Stimulated activated CD8-positive, alpha-beta memory T cell treated with anti-CD3 and anti-CD28 coated beads, Interleukin-7, amount 100 ng/mL, for 1 hour (primary cell): Measurements from ENCODE around the gene MAP7.

ENCODE experiments used
- DNase-seq, 2 donors: peaks; one replicate each; pipeline ENCODE4 v3.0.0-alpha.2; 2020; ENCODE audit warnings: low read depth in 2 of 2

The MAP7 gene

DNA sequence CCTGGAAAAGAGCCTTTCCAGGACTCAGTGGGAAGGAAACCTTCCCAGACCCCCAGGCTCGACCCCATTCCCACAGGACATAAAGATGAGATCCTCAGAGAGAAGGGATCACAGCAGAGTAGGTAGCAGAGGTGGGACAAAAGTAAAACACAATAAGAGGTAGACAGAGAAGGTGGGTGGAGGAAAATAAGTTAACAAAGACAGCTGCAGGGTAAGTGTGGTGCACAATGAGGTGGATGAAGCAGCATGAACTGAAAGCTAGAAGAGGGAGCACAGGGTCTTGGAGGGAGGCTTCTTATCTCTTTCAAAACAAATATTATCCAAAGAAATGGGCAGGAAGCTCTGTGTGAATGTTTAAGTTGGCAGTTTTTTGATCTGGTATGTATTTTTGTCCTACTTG is 14.0 kb upstream of the MAP7 start:
- no peak for DNase-seq

GRCh38 chr6:136563386-136564152 is 13.3 kb upstream of the MAP7 start:
- DNase-seq = no peak

DNA sequence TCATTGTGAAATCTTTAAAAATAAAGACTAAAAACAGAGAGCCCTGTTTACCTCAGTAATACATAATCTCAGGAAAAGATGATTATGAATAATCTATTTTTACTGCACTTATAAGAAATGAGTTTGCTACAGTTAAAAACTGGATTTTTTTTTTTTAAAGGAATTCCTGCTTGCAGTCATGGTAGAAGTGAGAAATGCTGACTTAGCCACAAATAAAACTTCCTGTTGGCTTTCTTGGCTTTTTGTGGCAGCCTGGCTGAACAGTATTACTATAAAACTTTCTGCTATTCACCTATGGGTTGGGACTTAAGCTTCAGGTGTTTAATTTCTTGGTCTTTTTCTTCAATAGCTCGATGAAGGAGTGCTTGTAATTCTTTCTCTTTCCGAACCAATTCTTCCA is 12.0 kb upstream of the MAP7 start:
- no peak for DNase-seq

DNA sequence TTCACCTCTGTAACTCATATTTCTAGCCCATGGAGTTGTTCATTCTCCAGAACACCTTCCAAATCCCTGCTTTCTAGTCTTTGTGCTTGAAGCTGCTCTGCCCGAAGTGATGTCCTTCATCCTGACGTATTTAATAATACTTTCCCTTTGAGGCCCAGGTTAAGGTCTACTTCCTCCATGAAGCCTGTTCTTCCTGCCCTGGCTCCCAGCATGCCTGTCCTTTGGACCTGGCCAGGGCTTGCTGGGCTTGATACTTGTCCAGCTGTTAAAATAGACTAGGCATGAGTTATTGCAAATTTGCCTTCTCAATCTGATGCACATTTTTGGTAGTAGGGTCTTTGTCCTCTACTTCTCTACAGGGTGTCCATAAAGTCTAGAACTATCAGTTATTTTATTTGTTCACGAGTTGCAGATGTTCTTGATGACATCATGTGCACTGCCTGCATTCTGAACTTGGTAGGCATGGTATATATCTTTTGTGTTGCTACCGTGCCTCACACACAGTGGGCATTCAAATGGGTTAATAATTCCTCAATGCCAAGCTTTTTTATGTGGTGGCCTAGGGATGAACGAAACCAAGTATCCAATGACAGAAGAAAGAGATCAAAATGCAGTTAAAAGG is 3.1 kb upstream of the MAP7 start:
- DNase-seq = no peak

DNA sequence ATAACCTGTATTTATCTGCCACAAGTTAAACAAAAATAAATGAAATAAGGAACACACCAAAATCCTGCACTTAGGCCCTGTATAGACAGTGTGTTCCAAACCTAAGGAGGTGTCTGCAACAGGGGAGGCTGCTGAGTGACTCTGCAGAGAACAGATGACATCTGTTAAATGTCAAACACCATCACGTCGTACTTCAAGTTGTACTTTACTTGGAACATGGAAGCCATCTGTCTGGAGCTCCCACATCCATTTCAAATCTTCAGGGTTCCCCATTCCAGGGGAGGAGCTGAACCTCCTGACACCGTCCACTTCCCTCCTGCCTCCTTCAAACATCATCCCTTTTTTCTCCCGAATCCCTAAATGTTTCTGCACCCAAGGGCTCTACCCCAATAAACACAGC is 1.8 kb upstream of the MAP7 start:
- no peak for DNase-seq

GRCh38 chr6:136551103-136551502 is 881 bp upstream of the MAP7 start:
- no peak for DNase-seq

GRCh38 chr6:136550045-136550329 is 235 bp downstream of the MAP7 start:
- no peak for DNase-seq

DNA sequence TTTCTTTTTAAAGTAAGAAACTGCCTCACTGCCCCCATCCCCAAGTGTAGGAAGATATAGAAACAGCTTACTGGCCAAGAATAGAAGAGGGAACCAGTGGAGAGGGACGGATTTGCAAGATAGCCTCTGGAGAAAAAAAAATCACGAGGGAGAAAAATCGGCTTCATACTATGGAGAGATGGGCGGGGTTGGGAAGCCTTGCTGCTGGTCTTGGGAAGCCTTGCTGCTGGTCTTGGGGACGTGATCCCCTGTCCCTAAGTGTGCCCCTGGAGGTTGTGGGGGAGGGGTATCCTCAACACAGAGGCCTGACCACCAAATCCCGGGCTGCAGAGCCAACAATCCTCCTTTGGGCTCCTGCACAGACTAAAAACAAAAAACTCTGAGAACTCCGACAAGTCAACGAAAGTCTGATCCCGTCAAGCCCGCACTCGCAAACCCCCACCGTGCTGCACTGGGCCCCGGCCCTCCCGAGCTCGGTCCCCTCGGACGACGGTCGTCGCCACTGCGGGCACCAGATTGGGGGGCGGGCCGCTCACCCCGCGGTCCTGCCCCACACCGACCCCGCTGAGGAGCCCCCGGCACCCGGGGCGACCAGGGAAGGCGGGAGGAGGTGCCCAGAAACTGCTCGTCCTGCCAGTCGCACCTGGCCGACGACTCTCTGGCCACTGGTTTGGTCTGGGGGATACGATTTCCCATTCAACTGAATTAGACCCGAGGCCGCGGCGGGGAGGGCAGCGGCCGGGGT is 750 bp downstream of the MAP7 start:
- DNase-seq = no peak

- DNase-seq = no peak
Observed at GRCh38 chr6:136548582-136549299, 1.5 kb downstream of the MAP7 start.

- DNase-seq = no peak
Observed at GRCh38 chr6:136547871-136548270, 2.4 kb downstream of the MAP7 start.

DNA sequence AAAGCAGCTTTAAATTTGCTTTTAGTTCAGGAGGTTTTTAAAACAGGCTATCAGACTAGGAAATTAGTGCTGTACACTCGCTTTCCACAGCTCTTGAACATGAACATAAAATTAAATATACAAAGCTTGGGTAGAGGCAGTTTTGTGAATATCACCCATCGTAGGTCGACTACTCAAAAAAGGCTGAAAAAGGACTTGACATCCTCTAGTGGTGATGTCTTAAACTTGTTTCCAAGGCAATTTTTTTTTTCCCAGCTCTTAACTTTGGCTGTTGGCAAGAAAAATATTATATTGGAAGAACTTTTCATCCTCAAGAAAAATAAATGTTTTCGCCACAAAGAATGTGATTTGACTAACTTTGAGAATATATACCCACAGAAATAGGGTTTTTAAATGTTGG is 2.9 kb downstream of the MAP7 start:
- DNase-seq = no peak

- no peak for DNase-seq
Observed at GRCh38 chr6:136546331-136546730, 3.9 kb downstream of the MAP7 start.

- no peak for DNase-seq
Observed at GRCh38 chr6:136544326-136544725, 5.9 kb downstream of the MAP7 start.

- no peak for DNase-seq
Observed at GRCh38 chr6:136541395-136541794, 8.8 kb downstream of the MAP7 start.

GRCh38 chr6:136539967-136540652 is 10.1 kb downstream of the MAP7 start:
- DNase-seq = no peak

DNA sequence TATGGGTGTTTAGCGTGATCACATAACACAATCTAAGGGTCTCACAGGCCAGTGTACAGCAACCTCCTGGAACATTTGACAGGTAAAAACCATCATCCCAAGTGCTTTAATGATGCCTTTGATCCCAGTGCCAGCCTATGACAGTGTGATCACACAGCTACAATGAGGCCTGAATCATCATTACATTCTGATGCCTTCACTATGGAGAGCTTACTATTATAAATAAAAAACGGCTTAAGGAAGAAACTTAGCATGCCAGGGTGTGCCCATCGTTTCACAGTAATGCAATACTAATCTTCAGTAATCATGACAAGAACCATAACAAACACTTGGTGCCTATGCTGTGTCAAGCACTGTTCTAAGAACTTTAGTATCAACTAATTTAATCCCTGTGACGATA is 11.4 kb downstream of the MAP7 start:
- DNase-seq = no peak

GRCh38 chr6:136535880-136536650 is 14.2 kb downstream of the MAP7 start:
- no peak for DNase-seq

DNA sequence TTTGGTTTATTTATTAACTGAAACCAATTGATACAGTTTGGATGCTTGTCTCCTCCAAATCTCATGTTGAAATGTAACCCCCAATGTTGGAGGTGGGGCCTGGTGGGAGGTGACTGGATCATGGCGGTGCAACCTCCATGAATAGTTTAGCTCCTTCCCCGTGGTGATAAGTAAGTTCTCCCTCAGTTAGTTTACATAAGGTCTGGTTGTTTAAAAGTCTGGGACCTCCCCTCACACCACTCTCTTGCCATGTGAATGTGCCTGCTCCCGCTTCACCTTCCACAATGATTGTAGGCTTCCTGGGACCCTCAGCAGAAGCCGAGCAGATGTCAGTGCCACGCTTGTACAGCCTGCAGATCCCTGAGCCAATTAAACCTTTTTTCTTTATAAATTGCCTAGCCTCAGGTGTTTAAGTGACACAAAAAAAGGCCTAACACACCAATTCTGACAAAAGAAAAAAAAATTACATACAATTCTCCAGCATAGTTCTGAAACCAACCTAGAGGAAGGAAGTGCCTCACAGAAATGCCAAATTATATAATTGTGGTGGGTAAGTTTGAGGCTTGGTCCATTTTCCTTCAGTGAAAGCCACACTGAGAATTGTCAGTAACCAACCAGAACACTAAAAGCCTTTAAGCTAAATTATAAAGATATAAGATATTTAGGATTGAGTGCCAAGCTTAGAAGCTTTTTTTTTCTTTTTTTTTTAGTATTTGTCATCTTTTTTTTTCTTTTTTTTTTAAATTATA is 15.0 kb downstream of the MAP7 start:
- no peak for DNase-seq

DNA sequence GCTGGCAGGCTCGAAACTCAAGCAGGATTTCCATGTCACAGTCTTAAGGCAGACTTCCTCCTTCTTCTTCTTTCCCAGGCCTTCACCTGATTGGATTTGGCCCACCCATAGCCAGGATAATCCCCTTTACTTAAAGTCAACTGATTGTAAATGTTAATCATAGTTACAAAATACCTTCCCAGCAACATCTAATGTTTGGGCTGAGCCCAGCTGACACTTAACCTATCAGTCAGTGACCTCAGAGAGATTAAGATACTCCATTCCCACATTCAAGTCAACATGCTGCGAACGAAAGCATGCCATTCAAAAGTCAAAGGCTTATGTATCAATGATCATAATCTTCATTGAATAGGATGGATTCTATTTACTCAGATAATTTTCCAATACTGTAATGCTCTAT is 16.0 kb downstream of the MAP7 start:
- DNase-seq = no peak

GRCh38 chr6:136533487-136533886 is 16.7 kb downstream of the MAP7 start:
- DNase-seq = no peak
